Endometrial microvascular endothelial cells (primary cell): ENCODE results near the gene ABCB10. TPM values are rescaled to one million over a fixed set of nuclear protein-coding genes. Genes with fewer than 3 reads are reported as not detected.
"Not testable (repeated sequence)": the region's sequence is repeated elsewhere in the genome, so short reads cannot be mapped to it uniquely, and the experiment has no call there.

ENCODE experiments used
- in situ Hi-C: cut with HindIII; loops from 2 replicates; pipeline ENCODE4 v1.10.0; 2017; ENCODE audit warnings: low sequenced_read_pairs, low pct_unique_long_range_greater_than_20kb; ENCODE audit errors: inconsistent ontology term
- total RNA-seq: library from RNA; depleted of rRNA; stranded (reverse); fragments of >200 nt; gene quantifications from one replicate; pipeline ENCODE4 v1.2.3, GENCODE V29; 2015; ENCODE audit errors: inconsistent ontology term

Gene ABCB10
- total RNA-seq, 1 donor from 2014 or later, result 32.7 TPM

DNA sequence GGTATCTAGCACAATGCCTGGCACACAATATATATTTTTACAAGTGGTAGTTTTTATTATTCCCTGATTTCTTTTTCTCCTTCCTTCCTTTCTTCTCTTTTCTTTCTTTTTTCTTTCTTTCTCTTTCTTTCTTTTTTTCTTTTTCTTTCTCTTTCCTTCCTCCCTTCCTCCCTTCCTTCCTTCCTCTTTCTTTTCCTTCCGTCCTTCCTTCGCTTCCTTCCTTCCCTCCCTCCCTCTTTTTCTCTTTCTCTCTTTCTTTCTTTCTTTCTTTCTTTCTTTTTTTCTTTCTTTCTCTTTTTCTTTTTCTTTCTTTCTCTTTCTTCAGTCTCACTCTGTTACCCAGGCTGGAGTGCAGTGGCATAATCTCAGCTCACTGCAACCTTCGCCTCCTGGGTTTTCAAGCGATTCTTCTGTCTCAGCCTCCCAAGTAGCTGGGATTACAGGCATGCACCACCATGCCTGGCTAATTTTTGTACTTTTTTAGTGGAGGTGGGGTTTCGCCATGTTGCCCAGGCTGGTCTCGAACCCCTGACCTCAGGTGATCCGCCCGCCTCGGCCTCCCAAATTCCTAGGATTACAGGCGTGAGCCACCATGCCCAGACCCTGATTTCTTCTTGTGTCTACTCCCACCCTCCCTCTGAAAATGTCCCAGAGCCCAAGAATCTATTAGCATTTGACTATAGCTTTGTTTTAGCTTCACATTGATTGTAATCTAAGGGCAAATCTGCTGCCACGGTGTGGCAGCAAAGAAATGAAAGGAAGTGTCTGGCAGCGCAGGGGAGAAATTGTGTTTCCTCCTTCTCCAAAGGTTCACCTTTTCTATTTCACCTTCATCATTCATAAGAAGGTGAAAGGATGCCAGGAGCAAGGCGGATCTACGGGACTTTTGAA, 19.9 kb upstream of the ABCB10 start:
- in situ Hi-C loops, result no loop called here

DNA sequence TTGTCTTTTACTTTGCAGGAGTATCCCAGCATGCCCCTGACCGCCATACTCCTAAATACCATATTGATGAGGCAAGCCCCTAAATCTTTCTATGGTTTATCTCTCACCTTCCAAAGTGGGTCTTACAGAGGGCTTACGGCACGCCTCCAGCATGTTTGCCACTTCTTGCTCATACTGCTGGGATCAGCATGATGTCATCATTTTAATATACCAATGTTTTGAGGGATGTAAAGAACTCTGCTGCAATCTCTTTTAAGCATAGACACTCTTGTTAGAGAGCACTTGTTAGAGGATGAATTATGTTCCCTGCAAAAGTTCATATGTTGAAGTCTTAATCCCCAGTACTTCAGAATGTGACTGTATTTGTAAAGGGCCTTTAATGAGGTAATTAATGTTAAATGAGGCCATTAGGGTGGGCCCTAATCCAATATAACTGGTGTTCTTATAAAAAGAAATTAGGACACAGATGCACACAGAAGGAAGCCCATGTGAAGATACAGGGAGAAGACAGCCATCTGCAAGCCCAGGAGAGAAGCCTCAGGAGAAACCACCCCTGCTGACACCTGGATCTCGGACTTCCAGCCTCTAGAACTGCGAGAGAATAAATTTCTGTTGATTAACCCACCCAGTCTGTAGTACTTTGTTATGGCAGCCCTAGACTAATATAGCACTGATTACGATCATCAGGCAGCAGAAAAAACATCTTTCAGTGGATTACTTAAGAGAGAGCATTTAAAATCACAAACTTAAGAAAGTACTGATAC, 16.4 kb upstream of the ABCB10 start:
- in situ Hi-C loops, result no loop called here

DNA sequence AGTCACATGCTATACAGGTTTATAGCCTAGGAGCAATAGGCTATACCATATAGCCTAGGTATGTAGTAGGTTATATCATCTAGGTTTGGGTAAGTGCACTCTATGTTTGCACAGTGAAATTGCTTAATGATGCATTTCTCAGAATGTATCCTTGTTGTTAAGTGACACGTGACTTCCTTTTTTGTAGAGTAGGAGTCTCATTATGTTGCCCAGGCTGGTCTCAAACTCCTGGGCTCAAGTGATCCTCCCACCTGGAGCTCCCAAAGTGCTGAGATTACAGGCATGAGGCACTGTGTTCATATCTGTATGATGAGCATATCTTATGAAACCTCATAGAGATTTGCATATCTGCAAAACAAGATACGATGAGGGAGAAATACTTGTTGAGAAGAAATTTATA, 13.8 kb upstream of the ABCB10 start:
- in situ Hi-C loops, result no loop called here

DNA sequence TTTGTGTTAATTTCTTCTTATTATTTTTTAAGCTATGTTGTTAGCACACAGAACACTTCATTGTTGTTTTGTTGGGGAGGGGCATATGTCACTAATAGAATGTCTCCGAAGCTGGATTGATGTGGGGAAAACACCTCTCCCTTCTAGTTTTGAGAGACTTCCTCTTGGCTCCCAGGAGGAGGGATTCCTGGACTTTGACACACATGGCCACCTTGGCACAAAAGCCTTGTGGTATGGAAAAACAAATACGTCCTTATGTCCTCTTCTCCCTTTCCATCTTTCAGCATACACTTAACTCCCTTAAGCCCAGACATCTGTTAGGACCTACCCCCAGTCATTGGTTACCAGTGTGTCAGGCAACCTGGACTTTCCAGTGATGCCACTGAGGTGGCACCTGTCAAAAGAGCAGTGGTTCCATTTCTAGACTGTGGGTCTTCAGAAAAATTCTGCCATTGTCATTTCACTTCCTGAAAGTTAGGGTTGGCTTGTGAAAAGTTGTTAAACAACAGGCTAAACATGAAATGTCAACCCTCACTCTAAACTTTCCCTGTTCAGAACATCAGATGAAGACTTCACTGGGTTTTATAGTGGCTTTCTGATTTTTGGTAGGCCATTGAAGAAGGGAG, 12.5 kb upstream of the ABCB10 start:
- in situ Hi-C loops, result no loop called here

DNA sequence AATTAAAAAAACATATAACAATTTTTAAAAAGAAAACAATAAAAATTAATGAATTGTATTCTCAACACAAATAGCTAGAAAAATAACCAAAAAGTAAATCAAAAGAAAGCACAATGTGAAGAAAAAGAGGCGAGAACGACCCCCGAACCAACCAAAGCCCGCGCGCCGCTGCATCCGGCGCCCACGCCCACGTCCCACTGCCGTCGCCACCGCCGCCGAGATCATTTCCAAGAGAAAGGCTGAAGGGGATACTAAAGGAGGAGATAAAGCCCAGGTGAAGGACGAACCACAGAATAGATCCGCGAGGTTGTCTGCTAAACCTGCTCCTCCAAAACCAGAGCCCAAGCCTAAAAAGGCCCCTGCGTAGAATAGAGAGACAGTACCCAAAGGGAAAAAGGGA, 11.8 kb upstream of the ABCB10 start:
- in situ Hi-C loops, result no loop called here

DNA sequence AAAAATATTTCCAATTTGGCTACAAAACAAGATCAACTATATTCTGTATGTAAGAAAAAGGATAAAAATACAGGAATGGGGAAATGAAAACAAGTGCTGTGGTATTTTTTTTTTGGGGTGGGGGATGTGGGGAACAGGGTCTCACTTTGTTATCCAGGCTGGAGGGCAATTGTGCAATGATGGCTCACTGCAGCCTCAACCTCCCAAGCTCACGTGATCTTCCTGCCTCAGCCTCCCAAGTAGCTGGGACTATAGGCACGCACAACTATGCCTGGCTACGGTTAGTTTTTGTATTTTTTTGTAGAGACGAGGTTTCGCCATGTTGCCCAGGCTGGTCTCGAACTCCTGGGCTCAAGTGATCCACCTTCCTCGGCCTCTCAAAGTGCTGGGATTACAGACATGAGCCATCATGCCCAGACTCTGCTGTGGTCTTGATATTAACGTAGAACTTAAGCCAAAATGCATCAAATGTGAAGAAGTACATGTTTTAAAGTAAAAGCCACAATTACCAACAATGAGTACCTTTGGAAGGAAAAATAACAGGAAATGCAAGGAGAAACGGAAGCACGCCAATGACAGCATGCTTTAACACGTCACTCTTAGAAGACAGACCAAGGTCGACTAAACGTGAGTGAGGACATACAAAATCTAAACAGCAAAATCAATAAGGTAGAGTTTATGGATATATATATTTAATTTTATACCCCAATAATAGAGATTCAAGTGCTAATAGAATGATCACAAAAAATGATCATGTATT, 8.8 kb upstream of the ABCB10 start:
- in situ Hi-C loops, result no loop called here

DNA sequence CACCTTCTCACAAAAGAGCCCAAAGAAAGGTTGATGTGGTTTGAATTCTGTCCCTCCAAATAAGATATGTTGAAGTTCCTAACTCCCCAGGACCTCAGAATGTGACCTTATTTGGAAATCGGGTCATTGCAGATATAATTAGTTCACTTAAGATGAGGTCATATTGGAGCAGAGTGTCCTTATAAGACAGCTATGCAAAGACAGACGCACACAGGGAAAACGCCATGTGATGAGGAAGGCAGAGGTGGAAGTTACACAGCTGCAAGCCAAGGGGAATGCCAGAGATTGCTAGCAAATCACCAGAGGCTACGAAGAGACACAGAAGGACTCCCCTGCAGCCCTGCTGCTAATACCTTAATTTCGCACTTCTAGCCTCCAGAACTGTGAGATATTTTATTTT, 5.2 kb upstream of the ABCB10 start:
- in situ Hi-C loops, result no loop called here

DNA sequence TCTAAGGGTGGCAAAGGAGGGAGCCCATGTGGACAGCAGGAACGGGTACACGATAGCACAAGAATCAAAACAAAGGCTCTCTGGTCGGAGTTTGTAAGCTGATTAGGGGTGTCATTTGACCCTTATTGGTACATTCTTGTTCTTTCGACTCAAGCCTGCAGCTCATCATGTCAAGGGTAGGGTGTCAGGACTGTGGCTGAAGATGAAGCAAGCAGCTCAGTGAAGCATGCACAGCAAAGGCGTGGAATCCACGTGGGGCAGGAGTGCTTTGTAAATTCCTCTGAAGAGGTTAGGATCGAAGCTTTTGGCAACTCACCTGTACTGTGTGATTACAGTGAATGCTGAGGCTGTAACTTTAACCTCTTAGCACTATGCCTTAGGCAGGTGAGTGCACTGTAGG, 4.7 kb upstream of the ABCB10 start:
- in situ Hi-C loops, result no loop called here

DNA sequence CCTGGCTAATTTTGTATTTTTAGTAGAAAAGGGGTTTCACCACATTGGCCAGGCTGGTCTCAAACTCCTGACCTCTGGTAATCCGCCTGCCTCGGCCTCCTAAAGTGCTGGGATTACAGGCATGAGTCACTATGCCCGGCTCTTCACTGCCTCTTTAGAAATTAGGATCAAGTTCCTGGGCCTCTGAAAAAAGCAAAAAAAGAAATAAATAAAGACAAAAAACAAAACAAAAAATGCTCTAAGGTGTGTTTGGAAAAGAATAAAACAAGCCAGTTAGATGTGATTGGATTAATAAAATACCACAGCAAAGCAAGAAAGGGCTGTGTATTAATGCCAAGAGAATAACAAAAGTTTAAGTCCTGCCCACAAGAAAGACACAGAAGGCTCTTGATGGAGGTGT, 4.2 kb upstream of the ABCB10 start:
- in situ Hi-C loops, result no loop called here

DNA sequence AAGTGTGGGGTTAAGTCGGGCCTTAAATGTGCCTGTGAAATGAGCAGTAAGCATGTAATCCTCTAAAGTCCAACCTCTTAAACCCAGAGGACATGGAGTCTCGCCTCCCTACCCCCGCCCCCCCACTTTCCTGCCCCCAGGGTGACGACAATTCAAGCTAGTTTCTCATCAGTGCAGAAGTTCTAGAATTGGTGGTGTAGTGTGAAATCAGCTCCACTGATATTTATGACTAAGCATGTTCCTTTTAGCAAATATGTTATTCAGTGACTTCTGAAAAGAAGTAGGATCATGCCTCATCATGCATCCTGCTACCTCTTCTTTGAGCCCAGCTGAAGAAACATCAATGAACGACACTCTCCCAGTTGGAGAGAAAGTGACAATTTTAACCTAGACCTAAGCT, 2.6 kb upstream of the ABCB10 start:
- in situ Hi-C loops, result no loop called here

DNA sequence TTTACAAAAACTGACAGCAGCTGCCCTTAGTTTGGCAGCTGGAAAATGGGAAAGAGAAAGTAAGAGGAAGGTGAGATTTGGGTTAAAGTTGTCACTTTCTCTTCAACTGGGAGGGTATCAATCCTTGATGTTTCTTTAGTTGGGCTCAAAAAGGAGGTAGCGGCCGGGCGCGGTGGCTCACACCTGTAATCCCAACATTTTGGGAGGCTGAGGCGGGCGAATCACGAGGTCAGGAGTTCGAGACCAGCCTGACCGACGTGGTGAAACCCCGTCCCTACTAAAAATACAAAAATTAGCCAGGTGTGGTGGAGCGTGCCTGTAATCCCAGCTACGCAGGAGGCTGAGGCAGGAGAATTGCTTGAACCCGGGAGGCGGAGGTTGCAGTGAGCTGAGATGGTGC, 1.6 kb upstream of the ABCB10 start:
- in situ Hi-C loops, result not testable (repeated sequence)

DNA sequence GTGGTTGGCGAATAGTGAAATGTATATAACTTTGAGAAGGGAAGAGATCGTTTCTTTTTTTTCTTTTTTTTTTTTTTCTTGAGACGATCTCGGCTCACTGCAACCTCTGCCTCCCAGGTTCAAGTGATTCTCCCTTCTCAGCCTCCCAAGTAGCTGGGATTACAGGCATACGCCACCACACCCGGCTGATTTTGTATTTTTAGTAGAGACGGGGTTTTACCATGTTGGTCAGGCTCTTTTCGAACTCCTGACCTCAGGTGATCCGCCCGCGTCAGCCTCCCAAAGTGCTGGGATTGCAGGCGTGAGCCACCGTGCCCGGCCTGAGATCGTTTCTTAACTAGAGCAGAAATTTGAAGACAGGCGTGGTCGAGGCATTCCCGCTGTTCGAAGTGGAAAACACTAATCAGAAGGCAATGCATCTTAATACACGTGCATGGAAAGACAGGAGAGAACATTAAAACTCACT, 862 bp upstream of the ABCB10 start:
- in situ Hi-C loops, result not testable (repeated sequence)

DNA sequence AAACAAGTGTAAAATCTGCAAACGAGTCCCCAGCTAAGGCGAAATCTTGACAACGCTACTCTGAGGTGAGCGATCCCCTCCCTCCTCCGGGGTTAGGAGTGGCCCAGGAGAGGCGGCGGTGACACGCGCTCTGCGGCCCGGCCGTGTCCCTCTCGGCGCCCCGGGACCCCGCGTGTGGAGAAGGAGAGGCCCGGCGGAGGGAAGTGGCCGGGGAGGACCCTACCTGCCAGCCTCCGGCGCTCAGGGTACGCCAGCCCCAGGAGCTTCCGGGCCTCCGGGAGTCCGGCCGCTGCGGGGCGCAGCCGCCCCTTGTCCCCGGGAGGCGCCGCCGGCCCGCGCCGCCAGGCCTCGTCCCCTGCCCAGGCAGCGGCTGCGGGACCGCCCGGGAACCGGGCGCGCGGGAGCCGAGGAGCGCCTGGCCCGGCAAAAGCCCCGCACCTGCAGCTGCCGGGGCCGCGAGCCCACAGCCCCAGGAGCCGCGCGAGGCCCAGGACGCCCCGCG, 543 bp downstream of the ABCB10 start:
- in situ Hi-C loops, result no loop called here

DNA sequence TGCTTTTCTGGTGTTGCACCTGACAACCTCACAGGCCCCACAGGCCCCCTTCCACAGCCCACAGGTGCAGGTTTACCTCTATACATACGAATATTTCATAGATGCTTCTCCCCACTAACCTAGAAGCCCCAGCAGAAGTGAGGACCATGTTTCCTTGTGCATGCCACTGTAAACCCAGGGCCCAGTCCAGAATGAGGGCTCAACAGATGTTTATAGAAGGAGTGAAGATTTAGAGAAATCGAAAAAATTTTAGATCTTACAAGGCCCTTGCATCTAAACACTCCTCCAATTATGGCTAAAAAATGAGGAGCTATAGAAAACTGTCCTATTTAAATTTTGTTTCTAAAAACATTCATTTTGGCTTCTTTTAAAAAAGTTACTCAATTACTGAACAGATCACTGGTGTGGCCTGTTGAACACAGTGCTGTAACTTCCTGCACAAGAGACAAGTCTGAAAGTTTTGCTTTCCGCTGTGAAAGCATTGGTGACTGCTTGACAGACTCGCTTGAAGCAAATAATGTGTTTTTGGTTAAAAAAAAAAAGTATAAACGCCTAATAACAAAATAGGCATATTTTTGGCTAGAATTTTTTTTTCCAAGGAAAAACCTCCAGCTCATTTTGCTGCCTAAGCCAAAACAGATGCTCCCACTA, 1.2 kb downstream of the ABCB10 start:
- in situ Hi-C loops, result no loop called here

DNA sequence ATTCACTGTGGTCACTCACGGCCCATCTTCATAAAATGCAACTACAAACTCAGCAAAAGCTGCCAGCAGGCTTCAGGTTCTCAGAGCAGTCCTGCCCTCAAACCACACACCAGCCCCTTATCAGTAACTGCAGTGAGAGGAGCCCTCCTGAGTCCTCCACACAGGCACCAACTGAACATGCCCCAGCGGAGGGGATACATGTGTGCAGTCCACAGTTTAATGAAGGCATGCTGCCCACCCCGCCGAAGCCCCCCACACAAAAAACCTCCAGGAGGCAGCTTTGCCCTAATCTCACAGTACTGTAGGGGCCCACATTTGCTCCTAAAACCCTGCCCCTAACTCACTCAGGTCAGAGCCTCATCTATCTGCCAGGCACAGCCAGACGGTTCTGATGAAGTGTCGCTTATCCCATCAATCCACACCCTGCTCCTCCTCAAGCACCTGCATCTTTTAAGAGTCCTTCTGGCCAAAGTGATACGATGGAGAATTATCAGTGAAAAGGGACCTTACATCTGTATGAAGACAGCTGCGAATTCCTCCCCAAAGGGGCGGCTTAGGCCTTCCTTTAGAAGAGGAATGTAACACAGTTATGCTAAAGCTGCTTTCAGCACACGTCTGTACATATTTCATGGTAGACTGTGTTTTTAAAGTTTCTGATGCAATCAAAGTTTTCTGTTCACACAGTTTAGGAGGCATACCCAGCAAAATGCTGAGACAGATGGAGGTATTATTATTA, 3.5 kb downstream of the ABCB10 start:
- in situ Hi-C loops, result no loop called here

DNA sequence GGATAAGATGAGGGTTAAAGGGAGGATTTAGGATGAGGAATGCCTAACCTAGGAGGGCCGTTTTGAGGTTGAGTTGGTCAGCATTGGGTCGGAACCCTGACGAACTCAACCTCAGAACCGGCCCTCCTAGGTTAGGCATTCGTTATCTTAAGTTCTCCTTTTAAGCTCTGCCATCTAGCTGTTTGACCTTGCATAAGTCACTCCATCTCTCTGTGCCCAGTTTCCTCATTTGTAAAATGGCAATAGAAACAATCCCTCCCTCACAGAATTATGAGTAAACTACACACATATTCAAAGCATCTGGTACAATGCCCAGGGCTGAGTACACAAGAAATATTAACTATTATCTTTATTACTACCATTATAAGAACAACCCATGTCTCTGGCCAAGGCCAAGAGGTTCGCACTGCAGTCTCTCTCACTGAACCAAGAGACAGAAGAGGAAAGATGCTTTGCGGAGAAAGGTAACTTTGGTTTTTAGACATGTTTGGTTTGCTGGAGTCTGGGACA, 4.8 kb downstream of the ABCB10 start:
- in situ Hi-C loops, result no loop called here

DNA sequence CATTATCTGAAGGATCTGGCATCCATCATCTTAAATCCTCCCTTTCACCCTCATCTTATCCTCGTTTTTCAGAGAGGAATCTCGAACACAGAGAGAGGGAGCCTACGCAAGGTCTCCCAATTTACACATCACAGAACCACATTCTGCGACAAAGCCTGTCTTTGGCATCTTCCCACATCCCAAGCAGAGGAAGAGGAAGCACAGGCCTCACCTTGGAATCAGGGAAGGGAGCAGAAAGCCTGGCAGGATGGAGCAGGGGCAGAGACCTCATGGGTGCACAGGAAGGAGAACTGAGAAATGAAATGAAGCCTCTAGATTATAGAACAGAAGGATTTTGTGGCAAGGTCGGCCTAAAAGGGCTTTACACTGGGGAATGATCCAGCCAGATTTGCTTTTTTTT, 5.8 kb downstream of the ABCB10 start:
- in situ Hi-C loops, result no loop called here
